Activated T-helper 1 cell treated with Interleukin-2 at 50 U/mL for 16 hours (primary cell): ENCODE results near the gene SNURF.
"Not testable (repeated sequence)": the region's sequence is repeated elsewhere in the genome, so short reads cannot be mapped to it uniquely, and the experiment has no call there.

Experiments used
- DNase-seq: peaks from one replicate; pipeline ENCODE4 v3.0.0-alpha.2; 2020; ENCODE audit warnings: low read depth

The SNURF gene

GRCh38 chr15:24971052-24971451 is 16.3 kb downstream of the SNURF start:
- DNase-seq = no peak

- no peak for DNase-seq
These were observed 17.0 kb downstream of the SNURF start for GRCh38 chr15:24971772-24972171.

GRCh38 chr15:24972707-24973106 is 17.9 kb downstream of the SNURF start:
- DNase-seq = not testable (repeated sequence)

- DNase-seq = no peak
These were observed 22.1 kb downstream of the SNURF start for GRCh38 chr15:24976932-24977331.

- DNase-seq = no peak
These were observed 22.9 kb downstream of the SNURF start for GRCh38 chr15:24977686-24978085.

GRCh38 chr15:24985224-24985623 is 30.4 kb downstream of the SNURF start:
- DNase-seq = no peak

- no peak for DNase-seq
These were observed 31.9 kb downstream of the SNURF start for GRCh38 chr15:24986653-24987052.
